Activated naive CD4-positive, alpha-beta T cell treated with anti-CD3 and anti-CD28 coated beads, Interleukin-2, amount 50 U/mL, for 16 hours (primary cell): ENCODE data around the gene COLQ.
"Not testable (repeated sequence)": the region's sequence is repeated elsewhere in the genome, so short reads cannot be mapped to it uniquely, and the experiment has no call there.

Experiments used
- DNase-seq: peaks from one replicate; pipeline ENCODE4 v3.0.0-alpha.2; 2020

The COLQ gene

GRCh38 chr3:15420871-15421270, 100.6 kb downstream of the COLQ start:
- DNase-seq: no peak

- not testable (repeated sequence) for DNase-seq
Measured at GRCh38 chr3:15410966-15411365, 110.5 kb downstream of the COLQ start.

- DNase-seq: no peak
Measured at GRCh38 chr3:15409774-15410173, 111.7 kb downstream of the COLQ start.

- DNase-seq: no peak
Measured at GRCh38 chr3:15409239-15409638, 112.3 kb downstream of the COLQ start.

- no peak for DNase-seq
Measured at GRCh38 chr3:15405448-15406050, 116.0 kb downstream of the COLQ start.

DNA sequence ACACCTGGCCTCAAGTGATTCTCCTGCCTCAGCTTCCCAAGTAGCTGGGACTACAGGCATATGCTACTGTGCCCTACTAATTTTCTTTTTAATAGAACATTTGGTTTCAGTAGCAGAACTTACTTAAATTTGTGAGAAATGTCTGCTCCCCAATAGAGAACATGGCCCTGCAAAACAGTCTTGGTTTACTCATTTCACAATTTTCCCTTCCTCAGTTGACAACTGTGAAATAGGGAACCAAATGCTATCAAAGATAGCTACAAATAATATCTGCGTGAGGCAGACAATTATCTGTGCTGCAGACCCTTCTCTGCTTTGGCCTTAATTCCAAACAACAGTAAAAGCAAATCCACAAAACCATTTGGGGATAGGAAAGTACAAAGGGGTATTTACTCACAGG, 116.7 kb downstream of the COLQ start:
- no peak for DNase-seq

DNA sequence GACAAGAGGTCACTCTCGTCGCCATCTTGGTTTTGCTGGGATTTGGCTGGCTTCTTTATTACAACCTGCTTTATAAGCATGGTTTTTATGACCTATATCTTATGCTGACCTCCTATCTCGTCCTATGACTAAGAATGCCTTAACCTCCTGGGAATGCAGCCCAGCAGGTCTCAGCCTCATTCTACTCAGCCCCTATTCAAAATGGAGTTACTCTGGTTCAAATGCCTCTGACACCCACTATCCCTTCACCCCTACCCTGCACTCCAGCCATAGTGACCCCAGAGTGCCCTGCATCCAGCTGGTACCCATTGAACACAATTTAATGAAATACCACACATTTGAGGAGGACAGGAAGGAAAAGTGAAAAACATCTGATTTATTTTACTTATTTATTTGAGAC, 117.5 kb downstream of the COLQ start:
- DNase-seq: no peak

DNA sequence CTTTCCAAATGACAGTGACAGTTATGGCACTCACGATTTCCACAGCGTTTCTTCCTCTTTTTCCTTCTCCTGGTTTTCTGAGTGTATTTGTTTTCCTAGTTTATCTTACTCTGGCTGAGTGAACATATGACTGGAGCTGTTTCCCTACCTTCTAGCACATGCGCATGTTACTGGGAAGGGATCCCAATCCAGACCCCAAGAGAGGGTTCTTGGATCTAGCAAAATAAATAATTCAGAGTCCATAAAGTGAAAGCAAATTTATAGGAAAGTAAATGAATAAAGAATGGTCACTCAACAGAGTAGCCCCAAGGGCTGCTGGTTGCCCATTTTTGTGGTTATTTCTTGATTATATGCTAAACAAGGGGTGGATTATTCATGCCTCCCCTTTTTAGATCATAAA, 118.0 kb downstream of the COLQ start:
- no peak for DNase-seq

DNA sequence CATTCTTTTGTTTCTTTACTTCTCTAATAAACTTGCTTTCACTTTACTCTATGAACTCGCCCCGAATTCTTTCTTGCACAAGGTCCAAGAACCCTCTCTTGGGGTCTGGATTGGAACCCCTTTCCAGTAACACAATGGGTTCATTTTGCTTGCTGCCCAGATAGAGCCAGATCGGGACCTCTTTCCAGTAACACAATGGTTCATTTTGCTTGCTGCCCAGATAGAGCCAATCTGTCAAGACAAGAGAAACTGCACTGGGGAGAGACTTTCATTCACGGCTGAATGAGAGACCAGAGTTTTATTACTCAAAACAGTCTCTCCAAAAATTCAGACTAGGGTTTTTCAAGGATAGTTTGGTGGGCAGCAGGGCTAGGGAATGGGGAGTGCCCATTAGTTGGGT, 119.6 kb downstream of the COLQ start:
- DNase-seq: no peak
